SK-MEL-5 (cell line): ENCODE results near the gene YPEL2. TPM values are rescaled to one million over a fixed set of nuclear protein-coding genes. Genes with fewer than 3 reads are reported as not detected.

Source experiments
- DNase-seq: peaks from one replicate; pipeline ENCODE4 v3.0.0-alpha.2; 2016; ENCODE audit warnings: low read depth, low spot score
- in situ Hi-C: cut with HindIII; loops from 2 replicates; pipeline ENCODE4 v1.10.0; 2016; ENCODE audit warnings: low sequenced_read_pairs, high pct_unique_total_duplicates, low pct_unique_long_range_greater_than_20kb
- total RNA-seq: library from RNA; depleted of rRNA; stranded (reverse); fragments of >200 nt; shearing (Covaris generic); gene quantifications from 2 replicates; pipeline ENCODE4 v1.2.3, GENCODE V29; 2014

Gene YPEL2
- total RNA-seq, 1 experiment from 2014 or later: 17.5 TPM

DNA sequence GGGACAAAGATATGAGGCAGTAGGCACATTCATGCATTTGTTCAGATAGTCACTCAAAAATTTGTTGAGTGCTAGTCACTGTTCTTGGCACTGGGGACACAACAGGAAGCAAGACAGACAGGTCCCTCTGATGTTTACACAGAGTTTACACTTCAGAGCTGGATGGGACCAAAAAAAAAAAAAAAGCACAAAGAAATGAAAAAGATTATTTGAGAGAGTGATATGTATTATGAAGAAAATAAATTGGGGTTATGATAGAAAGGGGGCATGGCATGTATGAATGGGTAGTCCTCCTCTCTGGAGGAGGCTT lies 3.5 kb upstream of the YPEL2 start:
- no peak for DNase-seq
- in situ Hi-C loops: no loop called here

DNA sequence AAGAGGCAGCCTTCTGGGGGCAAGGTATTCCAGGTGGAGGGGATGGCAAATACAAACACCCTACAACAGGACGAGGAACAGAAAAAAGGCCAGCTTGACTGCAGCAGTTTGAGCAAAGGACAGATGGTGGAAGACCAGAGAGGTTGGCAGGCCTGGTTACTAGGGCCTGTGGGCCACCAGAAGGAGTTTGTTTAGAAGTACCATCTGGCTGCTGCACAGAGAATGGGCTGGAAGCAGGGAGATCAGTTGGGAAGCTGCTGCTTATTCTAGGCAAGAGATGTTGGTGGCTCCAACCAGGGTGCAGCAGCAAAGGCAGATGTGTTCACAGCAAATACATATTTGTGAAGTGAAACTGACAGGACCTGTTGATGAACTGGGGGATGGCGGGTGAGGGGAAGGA lies 2.9 kb upstream of the YPEL2 start:
- no peak for DNase-seq
- in situ Hi-C loops: no loop called here

DNA sequence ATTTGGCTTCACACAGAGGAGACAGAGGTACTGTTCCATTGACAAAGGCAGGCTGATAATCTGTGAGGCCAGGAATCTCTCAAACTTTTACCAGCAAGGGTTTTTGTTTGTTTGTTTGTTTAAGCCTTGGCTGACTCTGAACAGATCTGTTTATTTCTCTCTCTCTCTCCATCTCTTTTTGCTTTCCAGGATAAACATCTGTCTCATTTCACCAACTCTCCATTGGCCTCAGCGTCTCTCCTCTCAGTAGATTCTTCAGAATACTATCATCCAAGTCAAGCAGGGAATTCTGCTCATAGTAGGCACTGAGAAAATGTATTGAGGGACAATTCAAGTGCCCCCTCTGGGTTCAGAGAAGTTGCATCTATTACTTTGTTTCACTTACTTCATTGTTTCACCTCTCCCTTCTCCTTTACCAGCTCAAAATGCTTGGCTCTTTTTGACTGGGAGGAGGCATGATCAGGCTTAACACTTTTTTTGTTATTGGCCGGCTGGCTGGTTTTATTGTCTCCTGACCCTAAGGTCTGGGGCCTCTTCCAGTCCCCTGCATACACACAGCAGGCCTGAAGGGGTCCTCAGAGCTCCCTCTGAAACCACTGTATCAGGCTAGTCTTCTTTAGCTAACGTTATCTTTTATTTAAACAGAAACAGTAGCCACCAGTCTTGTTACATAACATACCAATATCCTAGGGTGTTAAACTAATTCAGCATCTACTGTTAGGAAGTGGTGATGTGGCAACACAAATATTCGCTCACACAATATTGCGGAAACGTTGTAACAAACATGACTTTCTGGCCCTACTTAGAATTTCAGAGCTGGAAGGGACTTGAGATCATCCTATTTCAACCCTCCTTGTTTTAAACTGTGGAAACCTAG lies 2.0 kb upstream of the YPEL2 start:
- in situ Hi-C loops: loop anchor here (10.0 kb wide), 1 partner anchor 105 kb away; no protein-coding TSS in a partner anchor
- peak; percentile 93 for DNase-seq

DNA sequence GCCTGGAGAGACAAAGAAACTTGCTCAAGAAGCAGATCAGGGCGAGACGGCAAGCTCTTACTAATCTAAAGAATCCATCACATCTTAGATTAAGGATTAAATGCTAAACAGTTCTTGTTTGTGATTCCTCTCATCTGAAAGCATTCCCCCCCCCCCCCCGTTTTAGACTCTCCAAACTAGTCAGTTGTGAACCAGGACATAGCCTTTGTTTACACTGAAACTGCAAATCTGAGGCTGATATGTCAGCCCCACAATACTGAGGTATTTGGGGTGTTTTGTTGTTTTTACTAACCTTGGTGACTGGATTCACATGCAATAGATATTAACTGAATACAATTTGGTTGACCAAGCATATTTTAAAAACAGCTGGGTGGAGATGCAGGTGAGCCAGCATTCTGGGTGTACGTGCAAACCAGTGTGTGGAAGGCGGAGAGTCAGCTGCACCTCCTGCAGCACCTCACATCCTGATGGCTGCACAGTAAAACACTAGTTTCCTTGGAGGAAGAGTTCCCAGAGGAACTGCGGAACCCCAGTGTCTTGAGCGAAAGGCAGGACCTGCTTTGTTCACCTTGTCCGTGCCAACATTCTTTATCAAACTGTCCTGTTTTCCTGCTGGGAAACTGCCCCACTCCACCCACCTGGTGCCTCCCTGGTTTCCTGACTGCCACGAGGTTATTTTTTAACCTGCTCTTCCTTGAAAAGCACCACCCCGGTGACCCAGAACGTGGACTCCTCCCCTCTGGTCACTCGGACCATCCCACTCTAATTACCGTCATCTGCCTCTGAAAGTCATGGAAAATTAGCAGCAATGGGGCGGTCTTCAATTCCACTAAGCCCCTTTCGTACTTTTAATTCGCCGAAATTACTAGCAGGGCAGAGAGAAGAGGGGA lies 1.2 kb upstream of the YPEL2 start:
- in situ Hi-C loops: loop anchor here (10.0 kb wide), 1 partner anchor 105 kb away; no protein-coding TSS in a partner anchor
- no peak for DNase-seq

DNA sequence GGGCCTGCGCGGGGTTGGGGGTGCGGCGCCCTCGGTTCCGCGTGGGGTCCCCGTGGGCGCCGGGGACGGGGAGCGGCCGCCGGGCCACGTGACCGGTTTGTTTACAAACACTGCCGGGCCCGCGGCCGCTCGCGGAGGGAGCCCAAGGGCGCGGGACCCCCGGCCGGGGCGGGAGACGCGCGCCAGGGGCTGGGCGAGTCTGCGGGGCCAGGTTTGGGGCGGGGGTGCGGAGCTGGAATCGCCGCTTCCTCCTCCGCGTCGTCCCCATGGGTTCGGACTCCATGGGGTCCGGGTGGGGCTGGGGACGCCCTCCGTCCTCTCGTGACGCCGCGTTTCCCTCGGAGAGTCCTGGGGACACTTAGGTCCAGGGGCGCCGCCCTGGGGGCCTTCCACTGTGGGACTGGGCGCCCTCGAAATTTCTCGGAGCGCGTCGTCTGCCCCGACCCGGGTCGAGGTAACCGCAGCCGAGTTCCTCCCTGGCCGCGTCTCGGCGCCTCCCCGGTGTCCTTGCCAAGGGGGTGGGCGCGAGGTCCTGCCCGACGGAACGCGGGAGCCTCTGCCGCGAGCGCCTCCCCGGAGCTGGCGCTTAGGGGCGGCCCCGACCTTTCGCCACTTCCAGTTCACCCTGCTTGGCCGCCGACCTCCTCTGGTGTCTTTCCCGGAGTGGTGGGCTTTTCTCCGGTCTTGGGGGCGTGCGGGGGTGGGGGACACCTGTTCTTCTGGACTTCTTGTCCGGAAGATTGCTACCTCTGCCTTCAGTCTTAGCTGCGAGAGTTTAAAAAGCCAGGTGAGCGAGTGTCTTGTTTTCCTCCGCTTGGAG lies 684 bp downstream of the YPEL2 start:
- in situ Hi-C loops: loop anchor here (10.0 kb wide), 1 partner anchor 103 kb away; no protein-coding TSS in a partner anchor
- DNase-seq: no peak

DNA sequence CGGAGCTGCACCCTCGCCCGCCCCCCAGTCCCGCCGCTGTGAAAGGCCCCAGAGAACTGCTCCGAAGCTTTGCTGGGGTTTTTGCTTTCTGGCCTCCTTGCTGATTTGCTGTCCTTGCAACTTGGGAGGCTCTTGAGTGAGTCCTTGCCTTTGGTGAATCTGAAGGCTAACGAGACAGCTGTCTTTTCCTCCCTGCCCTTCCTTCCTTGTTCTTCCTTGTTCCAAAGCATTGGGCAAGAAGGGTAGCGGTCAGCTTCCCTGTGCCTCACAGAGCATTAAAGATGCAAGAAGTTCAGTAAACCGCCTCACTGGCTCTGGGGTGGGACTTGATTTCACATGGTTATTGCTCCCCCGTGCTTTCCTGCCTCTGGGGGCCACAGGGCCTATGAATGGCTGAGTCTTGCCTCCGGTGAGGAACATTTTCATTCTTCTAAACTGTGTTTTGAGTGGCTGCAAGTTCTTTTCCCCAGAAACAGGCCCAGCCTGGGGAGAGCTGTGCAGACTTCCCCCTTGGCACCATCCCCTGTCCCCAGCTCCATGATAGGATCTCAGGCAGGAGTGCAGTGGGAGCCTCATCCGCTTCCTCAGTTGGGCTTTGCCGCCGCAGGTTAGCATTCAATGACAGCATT lies 1.4 kb downstream of the YPEL2 start:
- peak; percentile 45 for DNase-seq
- in situ Hi-C loops: loop anchor here (10.0 kb wide), 1 partner anchor 102 kb away; no protein-coding TSS in a partner anchor

DNA sequence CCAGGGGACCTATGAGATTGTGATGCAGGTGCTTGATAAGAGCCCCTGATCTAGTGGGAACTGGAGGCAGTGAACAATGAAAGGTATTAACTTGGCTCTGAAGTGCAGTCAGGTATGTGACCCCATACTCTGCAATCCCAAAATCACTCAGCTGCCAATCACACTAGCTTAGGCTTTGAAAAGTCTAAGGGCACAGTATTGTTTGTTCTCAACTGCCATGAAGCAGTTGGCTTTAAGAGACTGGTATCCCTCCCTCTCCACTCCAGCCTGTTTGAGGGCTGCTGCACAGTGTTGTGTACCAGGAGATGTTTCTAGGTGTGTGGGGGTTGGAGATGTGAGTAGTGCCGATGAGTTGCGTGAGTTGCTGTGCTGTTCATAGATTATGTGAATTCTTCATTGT lies 2.4 kb downstream of the YPEL2 start:
- in situ Hi-C loops: loop anchor here (10.0 kb wide), 1 partner anchor 101 kb away; no protein-coding TSS in a partner anchor
- no peak for DNase-seq

DNA sequence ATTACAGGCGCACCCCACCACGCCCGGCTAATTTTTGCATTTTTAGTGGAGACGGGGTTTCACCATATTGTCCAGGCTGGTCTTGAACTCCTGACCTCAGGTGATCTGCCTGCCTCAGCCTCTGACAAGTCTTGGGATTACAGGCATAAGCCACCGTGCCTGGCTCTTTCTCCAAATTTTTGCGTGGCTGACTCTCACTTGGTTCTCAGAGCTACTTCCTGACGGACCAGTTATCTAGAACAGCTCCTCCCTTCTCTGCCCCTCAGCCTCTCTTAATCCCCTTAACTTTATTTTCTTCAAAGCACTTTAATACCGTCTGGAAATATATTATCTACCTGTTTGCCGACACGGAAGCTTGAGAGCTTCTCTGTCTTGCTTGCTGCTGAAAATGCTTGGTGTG lies 4.2 kb downstream of the YPEL2 start:
- in situ Hi-C loops: loop anchor here (10.0 kb wide), 1 partner anchor 99 kb away; no protein-coding TSS in a partner anchor

DNA sequence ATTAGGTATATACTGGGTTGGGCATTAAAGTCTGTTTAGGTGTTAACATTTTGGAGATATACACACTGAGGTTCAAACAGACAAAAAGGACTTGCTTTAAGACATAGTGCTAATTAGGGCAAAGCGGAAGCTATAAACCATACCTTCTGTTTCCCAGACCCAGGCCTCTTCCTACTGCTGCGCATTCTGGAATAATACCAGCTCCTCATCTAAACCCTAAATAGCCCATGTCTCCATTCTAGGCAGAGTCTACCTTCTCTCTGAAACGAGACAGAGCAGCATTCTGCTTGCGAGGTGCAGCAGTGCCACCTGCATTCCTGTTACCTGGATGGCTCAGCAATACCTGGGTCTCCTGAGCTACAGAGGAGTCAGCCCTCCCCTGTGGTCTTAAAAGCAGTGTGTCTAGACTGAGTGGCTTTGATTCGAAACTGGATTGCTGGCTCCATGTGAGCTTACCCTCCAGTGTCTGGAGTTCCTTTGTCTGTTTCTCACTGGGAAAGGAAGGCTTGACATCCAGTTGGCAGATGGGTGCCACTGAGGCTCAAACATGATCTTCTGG lies 6.4 kb downstream of the YPEL2 start:
- in situ Hi-C loops: loop anchor here (10.0 kb wide), 1 partner anchor 97 kb away; no protein-coding TSS in a partner anchor

More for the DNA sequence above, 4.2 kb downstream of the YPEL2 start:
- DNase-seq: no peak

DNA sequence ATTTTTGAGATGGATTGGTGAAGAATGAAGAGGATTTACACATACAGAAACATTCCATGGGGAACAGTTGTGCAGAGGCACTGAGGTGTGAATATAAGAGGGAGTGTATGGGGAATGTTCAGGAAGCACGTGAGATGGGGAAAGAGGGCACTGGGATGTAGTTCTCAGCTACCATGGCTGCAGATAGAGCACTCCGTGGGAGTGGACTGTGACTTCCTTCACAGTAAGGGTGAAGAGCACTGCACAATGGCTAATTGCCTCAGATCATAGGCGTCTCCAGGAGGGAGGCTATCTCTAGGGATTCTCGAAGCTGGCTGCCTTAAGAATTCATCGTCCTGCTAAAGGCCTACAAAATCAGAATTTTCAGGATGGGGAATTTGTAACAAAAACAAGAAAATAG lies 7.0 kb downstream of the YPEL2 start:
- in situ Hi-C loops: loop anchor here (10.0 kb wide), 1 partner anchor 96 kb away; no protein-coding TSS in a partner anchor
- DNase-seq: no peak

More for the DNA sequence above, 6.4 kb downstream of the YPEL2 start:
- DNase-seq: no peak

DNA sequence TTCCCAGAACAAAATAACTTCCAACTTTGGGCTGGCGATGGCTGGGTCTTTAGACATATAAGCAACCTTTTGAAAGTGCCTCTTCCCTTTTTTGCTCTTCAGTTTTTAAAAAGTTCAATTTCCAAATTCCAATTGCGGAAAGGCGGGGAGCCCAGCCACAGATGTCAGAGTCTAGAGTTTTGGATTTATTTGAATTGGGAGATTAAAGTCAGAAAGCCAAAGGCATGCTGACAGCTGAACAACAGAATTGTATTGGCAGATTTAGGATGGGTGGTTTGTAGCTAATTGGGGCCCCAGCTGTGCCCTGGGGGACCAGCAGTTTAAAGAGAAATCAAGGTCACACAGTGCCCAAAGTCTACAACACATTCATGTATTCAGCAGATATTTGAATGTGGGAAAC lies 10.5 kb downstream of the YPEL2 start:
- DNase-seq: no peak
- in situ Hi-C loops: no loop called here

DNA sequence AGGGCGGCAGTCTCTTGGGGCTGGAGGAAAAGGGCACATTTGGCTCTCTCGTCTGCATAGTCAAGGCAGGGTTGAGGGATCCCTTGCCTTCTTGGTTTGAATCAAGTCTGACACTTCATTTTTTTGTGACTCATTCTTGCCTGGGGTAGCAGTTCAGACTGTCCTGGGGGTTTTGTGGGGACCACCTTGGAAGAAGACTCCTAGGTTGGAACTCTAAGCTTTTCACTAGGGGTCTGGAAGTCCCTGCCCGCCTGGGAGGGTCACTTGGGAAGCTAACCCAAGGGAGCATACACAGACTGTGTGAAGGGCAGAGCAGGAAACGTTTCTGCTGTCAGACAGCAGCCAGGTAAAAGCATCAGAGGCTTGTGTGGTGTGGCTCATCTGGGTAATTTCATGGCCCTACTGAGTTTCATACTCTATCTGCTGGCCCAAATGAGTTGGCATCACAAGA lies 11.3 kb downstream of the YPEL2 start:
- in situ Hi-C loops: no loop called here
- DNase-seq: no peak

DNA sequence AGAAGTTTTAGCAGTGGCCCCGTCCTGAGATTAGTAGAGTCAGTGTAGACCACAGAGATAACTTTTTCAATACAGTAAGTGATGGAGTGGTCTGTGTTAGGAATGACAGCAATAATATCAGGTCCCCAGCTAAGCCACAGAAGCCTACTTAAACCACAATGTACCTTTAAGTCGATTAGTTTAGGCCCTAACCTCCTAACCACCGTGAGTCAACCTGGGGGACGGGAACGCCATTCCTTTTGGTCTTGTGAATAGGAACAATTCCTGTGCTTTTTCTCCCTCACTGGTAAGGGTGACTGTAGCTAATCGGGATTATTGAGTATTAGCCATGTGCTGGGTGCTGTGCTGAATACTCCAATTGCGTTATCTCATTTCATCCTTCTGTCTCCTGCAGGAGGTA lies 14.0 kb downstream of the YPEL2 start:
- no peak for DNase-seq
- in situ Hi-C loops: no loop called here

DNA sequence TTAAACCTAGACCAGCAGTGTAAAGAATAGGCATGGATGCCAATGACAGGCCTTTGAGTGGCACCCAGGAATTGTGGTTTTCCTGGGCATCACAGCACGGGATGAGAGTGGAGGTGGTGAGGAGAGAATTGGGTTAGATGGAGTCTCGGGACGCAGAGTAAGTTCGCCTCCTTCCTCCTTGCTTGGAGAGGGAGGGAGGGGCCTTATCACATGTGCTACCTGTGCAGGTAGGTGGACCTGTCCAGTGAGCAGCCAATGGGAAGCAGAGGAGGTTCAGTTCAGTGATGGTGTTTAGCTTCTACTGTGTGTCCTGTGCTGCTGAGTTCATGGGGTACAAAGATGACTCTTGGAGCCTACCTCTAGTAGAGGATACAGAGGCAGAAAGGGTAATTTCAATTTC lies 14.9 kb downstream of the YPEL2 start:
- in situ Hi-C loops: no loop called here
- no peak for DNase-seq

DNA sequence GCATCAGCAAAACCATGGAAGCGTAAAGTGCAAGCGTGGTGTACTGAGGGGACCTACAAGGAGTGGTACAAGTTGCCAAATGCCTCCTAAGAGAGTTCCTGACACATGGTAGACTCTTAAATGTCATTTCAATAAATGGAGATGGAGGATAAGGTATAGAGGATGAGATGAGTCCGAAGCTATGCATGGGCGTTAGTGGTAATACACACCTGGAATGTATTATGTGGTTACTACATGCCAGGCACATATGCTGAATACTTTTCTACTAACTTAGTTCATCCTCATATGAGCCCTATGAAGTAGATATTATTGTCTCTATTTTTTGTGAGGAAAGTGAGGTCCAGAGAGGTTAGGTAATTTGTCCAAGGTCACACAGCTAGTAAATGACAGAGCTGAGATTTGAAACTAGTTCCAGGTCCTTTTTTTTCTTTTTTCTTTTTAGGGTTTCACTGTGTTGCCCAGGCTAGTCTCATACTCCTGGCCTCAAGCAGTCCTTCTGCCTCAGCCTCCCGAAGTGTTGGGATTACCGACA lies 15.5 kb downstream of the YPEL2 start:
- in situ Hi-C loops: no loop called here
- DNase-seq: no peak

DNA sequence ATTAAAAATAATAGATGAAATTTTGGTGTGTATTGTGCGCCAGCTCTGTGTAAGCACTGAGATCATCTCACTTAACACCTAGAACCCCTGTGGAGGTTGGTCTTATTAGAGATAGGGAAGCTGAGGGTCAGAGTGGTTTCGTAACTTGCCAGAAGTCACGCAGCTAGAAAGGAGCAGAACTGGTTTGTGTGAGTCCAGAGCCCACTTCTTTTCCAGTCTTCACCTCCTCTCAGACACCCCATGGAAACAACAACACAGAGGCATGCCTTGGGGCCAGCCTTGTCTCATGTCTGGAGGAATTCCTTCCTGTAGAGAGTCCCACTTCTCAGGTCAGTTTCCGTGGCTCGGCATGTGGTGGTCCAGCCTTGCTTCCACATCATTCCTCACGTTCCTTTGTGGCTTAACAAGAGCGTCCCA lies 16.5 kb downstream of the YPEL2 start:
- no peak for DNase-seq
- in situ Hi-C loops: no loop called here
